ENCODE data around the gene POLK. TPM values are rescaled to one million over a fixed set of nuclear protein-coding genes. Genes with fewer than 3 reads are reported as not detected.

Gene POLK
- total RNA-seq, 1 experiment from 2014 or later = 20.9 TPM

- ChIA-PET POLR2A (ENCODE audit: unreplicated experiment) (no interaction called here), CTCF (interaction anchor here (0.6 kb wide), 1 partner anchor 30 kb away, joined by 8 read pairs; no protein-coding TSS in a partner anchor)
- Histone ChIP-seq H3K36me3 (ENCODE audit: low read depth) (no peaks in the 10 kb centered on the region), H3K4me1 (replicated peaks; ENCODE audit: insufficient read depth) (no peaks in the 10 kb centered on the region), H3K9me2 (ENCODE audit: insufficient read depth) (no peaks in the 10 kb centered on the region), H3F3A (ENCODE audit: insufficient read depth, low read depth) (no peaks in the 10 kb centered on the region), H3K27me3 (ENCODE audit: insufficient read depth, low read depth) (no peaks in the 10 kb centered on the region), H3K9me3 (ENCODE audit: insufficient read depth, low read depth) (no peaks in the 10 kb centered on the region), H3K27ac (no peak overlapping the region), H3K4me3 (no peak overlapping the region), H3K79me2 (ENCODE audit: low read depth) (no peaks in the 10 kb centered on the region), H2AFZ (no peak overlapping the region), H3K4me2 (no peak overlapping the region), H4K20me1 (ENCODE audit: insufficient read depth) (no peaks in the 10 kb centered on the region)
- DNase-seq = no peak
- TF ChIP-seq EZH2 (IDR thresholded peaks at IDR 0.05; ENCODE audit: low read depth) (no peak), CTCF (conservative IDR thresholded peaks at IDR 0.05) (no peak)
- intact Hi-C loops (cut with micrococcal nuclease; ENCODE audit: unreplicated experiment) = no loop called here
- no TSS peak for BruUV-seq (replicated peaks)
Observed at GRCh38 chr5:75588666-75589065, 77.0 kb downstream of the POLK start.

GRCh38 chr5:75600535-75600934 lies 88.8 kb downstream of the POLK start:
- H4K20me1 ChIP-seq (ENCODE audit: insufficient read depth) = no peaks in the 10 kb centered on the region
- H3K9me3 ChIP-seq (ENCODE audit: insufficient read depth, low read depth) = no peaks in the 10 kb centered on the region
- H3K4me1 ChIP-seq (replicated peaks; ENCODE audit: insufficient read depth) = peaks cover 19% of the 10 kb centered on the region
- no peak for DNase-seq
- no peak overlapping the region for H2AFZ ChIP-seq
- H3K27me3 ChIP-seq (ENCODE audit: insufficient read depth, low read depth) = no peaks in the 10 kb centered on the region
- no peaks in the 10 kb centered on the region for H3K79me2 ChIP-seq (ENCODE audit: low read depth)
- H3K4me2 ChIP-seq = no peak overlapping the region
- H3K9me2 ChIP-seq (ENCODE audit: insufficient read depth) = no peaks in the 10 kb centered on the region
- H3K4me3 ChIP-seq = no peak overlapping the region
- peaks cover 8% of the 10 kb centered on the region; the same call in 1 of the 2 replicates for H3F3A ChIP-seq (ENCODE audit: insufficient read depth, low read depth)
- ChIA-PET POLR2A (ENCODE audit: unreplicated experiment) (no interaction called here), CTCF (no interaction called here)
- BruUV-seq (replicated peaks) = no TSS peak
- no peaks in the 10 kb centered on the region for H3K36me3 ChIP-seq (ENCODE audit: low read depth)
- intact Hi-C loops (cut with micrococcal nuclease; ENCODE audit: unreplicated experiment) = no loop called here
- TF ChIP-seq EZH2 (IDR thresholded peaks at IDR 0.05; ENCODE audit: low read depth) (no peak), CTCF (conservative IDR thresholded peaks at IDR 0.05) (no peak)
- no peak overlapping the region for H3K27ac ChIP-seq

- no peak for DNase-seq
- Histone ChIP-seq H3K4me3 (no peak overlapping the region), H4K20me1 (ENCODE audit: insufficient read depth) (no peaks in the 10 kb centered on the region), H3K27me3 (ENCODE audit: insufficient read depth, low read depth) (no peaks in the 10 kb centered on the region), H3K79me2 (ENCODE audit: low read depth) (no peaks in the 10 kb centered on the region), H3K4me2 (peak overlapping the region; percentile 24; the same call in 1 of the 2 replicates), H3K27ac (peak overlapping the region; percentile 75), H3K9me2 (ENCODE audit: insufficient read depth) (no peaks in the 10 kb centered on the region), H3K36me3 (ENCODE audit: low read depth) (no peaks in the 10 kb centered on the region), H2AFZ (no peak overlapping the region), H3F3A (ENCODE audit: insufficient read depth, low read depth) (peaks cover 8% of the 10 kb centered on the region; the same call in 1 of the 2 replicates), H3K4me1 (replicated peaks; ENCODE audit: insufficient read depth) (peaks cover 19% of the 10 kb centered on the region), H3K9me3 (ENCODE audit: insufficient read depth, low read depth) (no peaks in the 10 kb centered on the region)
- ChIA-PET POLR2A (ENCODE audit: unreplicated experiment) (no interaction called here), CTCF (no interaction called here)
- TF ChIP-seq CTCF (conservative IDR thresholded peaks at IDR 0.05) (no peak), EZH2 (IDR thresholded peaks at IDR 0.05; ENCODE audit: low read depth) (no peak)
- intact Hi-C loops (cut with micrococcal nuclease; ENCODE audit: unreplicated experiment) = no loop called here
- no TSS peak for BruUV-seq (replicated peaks)
Observed at GRCh38 chr5:75601567-75601966, 89.9 kb downstream of the POLK start.
